Uterus (tissue), 4 donors: ENCODE data around the gene PTCH2. TPM values are rescaled to one million over a fixed set of nuclear protein-coding genes. Genes with fewer than 3 reads are reported as not detected.

Source experiments
- DNase-seq, 2 donors: peaks; one replicate each; pipeline ENCODE4 v3.0.0-alpha.2; 2019 to 2020
- H3K27ac ChIP-seq, 2 donors: fragments of 200-600 bp; sonication (generic); 1 replicate in 1 of 2; 2 replicates in 1 of 2; pipeline ENCODE4 v1.5.1; 2016 to 2018
- H3K27me3 ChIP-seq, 2 donors: fragments of 200-600 bp; sonication (generic); one replicate each; pipeline ENCODE4 v1.5.1; 2018 to 2019; ENCODE audit warnings: control low read depth in 1 of 2
- H3K36me3 ChIP-seq, 2 donors: fragments of 200-600 bp; sonication (generic); one replicate each; pipeline ENCODE4 v1.5.1; 2019; ENCODE audit warnings: control low read depth in 1 of 2
- H3K4me1 ChIP-seq, 2 donors: fragments of 200-600 bp; sonication (generic); one replicate each; pipeline ENCODE4 v1.5.1; 2018 to 2019; ENCODE audit warnings: control low read depth in 1 of 2
- H3K4me3 ChIP-seq, 2 donors: fragments of 200-600 bp; sonication (generic); 1 replicate in 1 of 2; 2 replicates in 1 of 2; pipeline ENCODE4 v1.5.1; 2018 to 2019; ENCODE audit warnings: mild to moderate bottlenecking in 1 of 2
- H3K9me3 ChIP-seq, 2 donors: fragments of 200-600 bp; sonication (generic); one replicate each; pipeline ENCODE4 v1.5.1; 2019; ENCODE audit warnings: control low read depth in 1 of 2
- POLR2A ChIP-seq, 2 donors: fragments of 450-650 bp; IDR thresholded peaks; one replicate each; pipeline ENCODE4 v1.6.1; 2016; ENCODE audit warnings: antibody characterized with exemption in 2 of 2, mild to moderate bottlenecking in 1 of 2, moderate library complexity in 1 of 2
- intact Hi-C: fragments of 100-400 bp; cut with DNase I; formaldehyde crosslinking; loops from one replicate; pipeline ENCODE4 v1.15.1; 2023; ENCODE audit warnings: low total_unique reads
- total RNA-seq, 4 donors: library from RNA; depleted of rRNA in 3 of 4; stranded (reverse); fragments of >200 nt in 3 of 4; gene quantifications; one replicate each; pipeline versions ENCODE4 v1.1.0 to v1.2.4, GENCODE V29; 2014 to 2023
- TF ChIP-seq, protein P1 (sequence below), 4 experiments: fragments of 200-600 bp in 2 of 4; fragments of 450-650 bp in 2 of 4; sonication (generic) in 2 of 4; IDR thresholded peaks; one replicate each; pipeline ENCODE4 v1.5.1; 2016 to 2019; ENCODE audit warnings: antibody characterized with exemption in 4 of 4, mild to moderate bottlenecking in 2 of 4, moderate library complexity in 1 of 4
- donor health status: DM: yes; HTN: yes; CAD: no.

The PTCH2 gene
- total RNA-seq, 4 donors from 2014 or later = 3.1 to 8.1 (median 5.4) TPM

DNA sequence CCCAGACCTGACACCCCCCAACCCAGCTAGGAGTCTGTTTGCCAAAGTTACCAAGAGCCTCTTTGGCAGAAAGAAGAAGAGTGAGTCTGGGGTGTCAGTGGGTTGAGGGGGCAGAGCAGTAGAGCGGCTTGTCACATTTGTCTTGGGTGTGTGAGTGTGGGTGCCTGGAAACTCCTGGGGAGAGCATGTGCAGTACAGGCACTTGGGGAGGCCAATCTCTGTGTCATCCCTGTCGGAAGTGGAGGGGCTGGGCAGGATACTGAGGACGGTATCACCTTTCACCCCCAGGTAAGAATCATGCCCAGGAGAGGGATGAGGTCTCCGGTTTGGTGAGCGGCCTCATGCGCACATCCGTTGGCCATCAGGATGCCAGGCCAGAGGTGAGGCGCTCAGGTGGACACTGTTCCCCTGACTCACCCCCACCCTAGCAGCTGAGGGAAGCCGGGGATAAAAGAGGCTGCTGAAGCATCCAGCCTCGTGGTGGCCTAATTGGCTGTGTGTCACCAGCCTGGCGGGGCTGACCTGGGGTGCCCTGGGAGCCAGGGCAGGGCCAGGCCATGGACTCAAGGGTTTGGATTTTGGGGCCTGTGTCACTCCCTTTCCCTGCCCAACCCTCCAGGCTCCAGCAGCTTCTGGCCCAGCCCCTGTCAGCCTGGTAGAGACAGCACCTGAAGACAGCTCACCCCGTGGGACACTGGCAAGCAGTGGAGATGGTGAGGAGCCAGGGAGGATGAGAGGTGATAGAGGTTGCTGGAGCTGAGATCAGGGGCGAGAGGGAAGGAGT, 39.5 kb downstream of the PTCH2 start:
- TF ChIP-seq, protein P1, sequence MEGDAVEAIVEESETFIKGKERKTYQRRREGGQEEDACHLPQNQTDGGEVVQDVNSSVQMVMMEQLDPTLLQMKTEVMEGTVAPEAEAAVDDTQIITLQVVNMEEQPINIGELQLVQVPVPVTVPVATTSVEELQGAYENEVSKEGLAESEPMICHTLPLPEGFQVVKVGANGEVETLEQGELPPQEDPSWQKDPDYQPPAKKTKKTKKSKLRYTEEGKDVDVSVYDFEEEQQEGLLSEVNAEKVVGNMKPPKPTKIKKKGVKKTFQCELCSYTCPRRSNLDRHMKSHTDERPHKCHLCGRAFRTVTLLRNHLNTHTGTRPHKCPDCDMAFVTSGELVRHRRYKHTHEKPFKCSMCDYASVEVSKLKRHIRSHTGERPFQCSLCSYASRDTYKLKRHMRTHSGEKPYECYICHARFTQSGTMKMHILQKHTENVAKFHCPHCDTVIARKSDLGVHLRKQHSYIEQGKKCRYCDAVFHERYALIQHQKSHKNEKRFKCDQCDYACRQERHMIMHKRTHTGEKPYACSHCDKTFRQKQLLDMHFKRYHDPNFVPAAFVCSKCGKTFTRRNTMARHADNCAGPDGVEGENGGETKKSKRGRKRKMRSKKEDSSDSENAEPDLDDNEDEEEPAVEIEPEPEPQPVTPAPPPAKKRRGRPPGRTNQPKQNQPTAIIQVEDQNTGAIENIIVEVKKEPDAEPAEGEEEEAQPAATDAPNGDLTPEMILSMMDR (IDR thresholded peaks at IDR 0.05) = no peak
- TF ChIP-seq POLR2A (IDR thresholded peaks at IDR 0.05) = no peak
- no peaks in the 10 kb centered on the region for H3K36me3 ChIP-seq
- peak overlapping the region; percentile 88 to 97 for H3K27ac ChIP-seq
- H3K9me3 ChIP-seq = no peaks in the 10 kb centered on the region
- H3K4me3 ChIP-seq = no peak overlapping the region
- DNase-seq = peak in 1 of 2 donors; percentile 15
- intact Hi-C loops = no loop called here
- peaks cover 13 to 31% of the 10 kb centered on the region in 2 donors for H3K4me1 ChIP-seq
- H3K27me3 ChIP-seq = no peaks in the 10 kb centered on the region

DNA sequence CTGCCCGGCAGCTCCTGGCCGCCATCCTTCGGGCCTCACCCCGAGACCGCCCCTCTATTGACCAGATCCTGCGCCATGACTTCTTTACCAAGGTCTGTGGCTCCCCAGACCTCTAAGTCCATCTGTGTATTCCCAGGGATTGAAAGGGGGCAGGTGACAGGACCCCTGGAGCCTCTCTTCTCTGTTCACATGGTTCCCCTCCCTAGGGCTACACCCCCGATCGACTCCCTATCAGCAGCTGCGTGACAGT, 40.1 kb downstream of the PTCH2 start:
- Histone ChIP-seq H3K9me3 (no peaks in the 10 kb centered on the region), H3K27me3 (no peaks in the 10 kb centered on the region), H3K36me3 (no peaks in the 10 kb centered on the region), H3K4me3 (no peak overlapping the region), H3K4me1 (peaks cover 11 to 26% of the 10 kb centered on the region in 2 donors), H3K27ac (peak overlapping the region; percentile 88 to 97)
- DNase-seq = no peak
- intact Hi-C loops = no loop called here
- TF ChIP-seq, protein P1 (IDR thresholded peaks at IDR 0.05) = no peak
- no peak for TF ChIP-seq POLR2A (IDR thresholded peaks at IDR 0.05)

DNA sequence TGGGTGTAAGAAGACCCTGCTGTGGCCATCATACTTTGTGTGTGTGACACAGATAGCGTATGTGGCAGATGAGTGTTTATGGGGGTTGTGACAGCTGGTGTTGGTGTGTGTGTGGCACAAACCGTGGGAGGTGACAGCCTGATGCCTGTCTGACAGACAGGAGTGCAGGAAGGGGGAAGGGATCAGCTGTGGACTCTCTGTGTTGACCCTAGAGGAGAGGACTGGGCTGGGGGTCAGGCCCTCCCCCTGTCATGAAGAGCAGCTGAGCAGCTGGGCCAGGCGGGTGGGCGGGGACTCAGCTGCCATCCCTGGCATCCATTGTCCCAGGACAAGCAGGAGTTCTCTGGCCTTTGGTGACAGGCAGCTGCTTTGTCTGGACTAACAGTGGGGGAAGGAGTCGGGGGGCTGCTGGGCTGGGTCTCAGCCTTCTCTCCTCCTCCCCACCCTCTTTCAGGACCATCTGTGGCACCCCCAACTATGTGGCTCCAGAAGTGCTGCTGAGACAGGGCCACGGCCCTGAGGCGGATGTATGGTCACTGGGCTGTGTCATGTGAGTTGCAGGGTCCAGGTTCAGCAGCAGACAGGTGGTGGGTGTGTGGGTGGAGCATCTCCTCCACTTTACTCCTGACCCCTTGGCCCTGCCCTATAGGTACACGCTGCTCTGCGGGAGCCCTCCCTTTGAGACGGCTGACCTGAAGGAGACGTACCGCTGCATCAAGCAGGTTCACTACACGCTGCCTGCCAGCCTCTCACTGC, 40.6 kb downstream of the PTCH2 start:
- peaks cover 8 to 24% of the 10 kb centered on the region in 2 donors for H3K4me1 ChIP-seq
- peak in 1 of 2 donors; percentile 20 for DNase-seq
- H3K27me3 ChIP-seq = no peaks in the 10 kb centered on the region
- TF ChIP-seq POLR2A (IDR thresholded peaks at IDR 0.05) = no peak
- TF ChIP-seq, protein P1 (IDR thresholded peaks at IDR 0.05) = no peak
- peak overlapping the region; percentile 88 to 97 for H3K27ac ChIP-seq
- H3K9me3 ChIP-seq = no peaks in the 10 kb centered on the region
- H3K4me3 ChIP-seq = peak overlapping the region in 1 of 2 donors; percentile 91
- H3K36me3 ChIP-seq = no peaks in the 10 kb centered on the region
- intact Hi-C loops = no loop called here

DNA sequence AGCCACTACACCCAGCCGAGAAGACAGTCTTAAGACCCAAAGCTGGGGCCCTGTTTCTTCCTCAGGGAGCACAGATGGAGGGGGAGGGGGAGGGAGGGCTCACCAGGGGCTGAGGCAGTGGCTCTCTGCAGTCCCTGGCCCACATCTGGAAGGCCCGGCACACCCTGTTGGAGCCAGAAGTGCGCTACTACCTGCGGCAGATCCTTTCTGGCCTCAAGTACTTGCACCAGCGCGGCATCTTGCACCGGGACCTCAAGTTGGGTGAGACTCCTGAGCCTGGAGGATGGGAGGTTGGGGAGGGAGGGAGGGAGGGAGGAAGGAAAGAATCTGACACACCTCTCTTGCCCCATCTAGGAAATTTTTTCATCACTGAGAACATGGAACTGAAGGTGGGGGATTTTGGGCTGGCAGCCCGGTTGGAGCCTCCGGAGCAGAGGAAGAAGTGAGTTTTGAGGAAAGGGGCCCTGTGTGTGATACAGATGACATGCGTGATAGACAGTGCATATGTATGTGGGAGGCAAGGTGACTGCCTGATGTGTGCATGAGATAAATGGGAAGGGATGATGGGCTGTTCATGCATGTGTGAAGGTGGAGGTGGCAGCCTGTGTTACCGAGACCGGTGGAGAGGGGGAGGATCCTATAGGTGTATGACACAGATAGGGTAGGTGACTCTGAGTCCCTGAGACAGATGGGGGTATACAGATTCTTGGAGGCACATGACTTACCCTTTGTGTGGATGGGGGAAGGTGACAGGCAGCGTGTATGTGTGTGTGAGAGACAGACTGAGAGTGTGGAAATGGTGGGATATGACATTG, 41.4 kb downstream of the PTCH2 start:
- DNase-seq = peak in 1 of 2 donors; percentile 36
- Histone ChIP-seq H3K27me3 (no peaks in the 10 kb centered on the region), H3K9me3 (no peaks in the 10 kb centered on the region), H3K4me1 (peaks cover 5 to 19% of the 10 kb centered on the region in 2 donors), H3K36me3 (no peaks in the 10 kb centered on the region), H3K27ac (peak overlapping the region; percentile 88 to 97), H3K4me3 (peak overlapping the region; percentile 62 to 91)
- TF ChIP-seq, protein P1 (IDR thresholded peaks at IDR 0.05) = no peak
- no peak for TF ChIP-seq POLR2A (IDR thresholded peaks at IDR 0.05)
- intact Hi-C loops = no loop called here
